Kasumi-1 (cell line): ENCODE results near the gene KLF6.

Experiments
- DNase-seq, 2 experiments: peaks; one replicate each; lab custom pipeline; 2025; lab: John Stamatoyannopoulos, UW

Gene KLF6

DNA sequence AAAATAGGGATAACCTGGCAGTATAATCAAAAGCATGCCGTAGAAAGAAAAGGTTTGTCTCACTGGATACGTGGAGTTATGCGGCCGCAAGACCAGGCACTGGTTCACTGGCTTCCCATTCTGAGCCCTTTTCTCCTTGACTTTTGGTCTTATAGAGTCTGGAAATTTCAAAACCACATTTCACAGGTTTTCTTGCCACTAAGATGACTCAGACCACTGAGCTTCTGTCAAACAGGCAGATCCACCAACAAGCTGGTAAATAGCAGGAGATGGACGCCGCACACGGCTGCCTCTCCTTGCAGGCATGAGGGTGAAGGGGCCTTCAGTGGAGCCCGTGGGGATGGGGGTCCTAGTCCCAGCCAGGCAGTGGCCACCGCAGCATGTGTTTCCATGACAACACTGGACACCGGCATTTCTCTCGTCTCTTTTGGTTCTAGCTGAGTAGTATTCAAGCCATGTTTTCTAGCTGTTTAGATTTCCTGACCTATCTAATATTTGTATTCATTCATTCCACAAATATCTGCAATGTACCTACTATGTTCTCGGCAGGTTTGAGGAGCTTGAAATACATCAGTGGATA lies 55.5 kb downstream of the KLF6 start:
- DNase-seq = no peak

GRCh38 chr10:3728563-3728962 lies 56.4 kb downstream of the KLF6 start:
- DNase-seq = no peak

GRCh38 chr10:3727268-3727667 lies 57.7 kb downstream of the KLF6 start:
- DNase-seq = no peak
